Activated CD8-positive, alpha-beta T cell treated with anti-CD3 and anti-CD28 coated beads for 36 hours (primary cell): ENCODE measurements around the gene VIT. TPM values are rescaled to one million over a fixed set of nuclear protein-coding genes. Genes with fewer than 3 reads are reported as not detected.

Experiments used
- total RNA-seq, 2 experiments: library from RNA; stranded (reverse); gene quantifications; one replicate each; pipeline ENCODE4 v1.2.3, GENCODE V29; 2021

VIT gene
- total RNA-seq, 2 experiments from 2014 or later = not detected

Other genes with a start within 250 kb of the VIT start
- 10 to 100 TPM; 10.3 to 11.8 TPM for gene FEZ2, start 98.5 kb upstream of the VIT start, total RNA-seq